Prostate gland (tissue), 2 donors: Measurements from ENCODE around the gene TKTL1.

ENCODE experiments used
- CTCF ChIP-seq, 4 experiments: fragments of 200-600 bp in 2 of 4; fragments of 450-650 bp in 2 of 4; sonication (generic) in 2 of 4; IDR thresholded peaks; 1 replicate in 3 of 4; 2 replicates in 1 of 4; pipeline ENCODE4 v1.5.1; 2016 to 2019; ENCODE audit warnings: antibody characterized with exemption in 4 of 4, mild to moderate bottlenecking in 2 of 4, moderate library complexity in 2 of 4
- POLR2A ChIP-seq: fragments of 450-650 bp; IDR thresholded peaks from one replicate; pipeline ENCODE4 v1.6.1; 2016; ENCODE audit warnings: antibody characterized with exemption, mild to moderate bottlenecking
- POLR2AphosphoS5 ChIP-seq: sonication (generic); formaldehyde crosslinking; IDR thresholded peaks from one replicate; pipeline ENCODE4 v1.6.1; 2017; ENCODE audit warnings: antibody characterized with exemption

DNA sequence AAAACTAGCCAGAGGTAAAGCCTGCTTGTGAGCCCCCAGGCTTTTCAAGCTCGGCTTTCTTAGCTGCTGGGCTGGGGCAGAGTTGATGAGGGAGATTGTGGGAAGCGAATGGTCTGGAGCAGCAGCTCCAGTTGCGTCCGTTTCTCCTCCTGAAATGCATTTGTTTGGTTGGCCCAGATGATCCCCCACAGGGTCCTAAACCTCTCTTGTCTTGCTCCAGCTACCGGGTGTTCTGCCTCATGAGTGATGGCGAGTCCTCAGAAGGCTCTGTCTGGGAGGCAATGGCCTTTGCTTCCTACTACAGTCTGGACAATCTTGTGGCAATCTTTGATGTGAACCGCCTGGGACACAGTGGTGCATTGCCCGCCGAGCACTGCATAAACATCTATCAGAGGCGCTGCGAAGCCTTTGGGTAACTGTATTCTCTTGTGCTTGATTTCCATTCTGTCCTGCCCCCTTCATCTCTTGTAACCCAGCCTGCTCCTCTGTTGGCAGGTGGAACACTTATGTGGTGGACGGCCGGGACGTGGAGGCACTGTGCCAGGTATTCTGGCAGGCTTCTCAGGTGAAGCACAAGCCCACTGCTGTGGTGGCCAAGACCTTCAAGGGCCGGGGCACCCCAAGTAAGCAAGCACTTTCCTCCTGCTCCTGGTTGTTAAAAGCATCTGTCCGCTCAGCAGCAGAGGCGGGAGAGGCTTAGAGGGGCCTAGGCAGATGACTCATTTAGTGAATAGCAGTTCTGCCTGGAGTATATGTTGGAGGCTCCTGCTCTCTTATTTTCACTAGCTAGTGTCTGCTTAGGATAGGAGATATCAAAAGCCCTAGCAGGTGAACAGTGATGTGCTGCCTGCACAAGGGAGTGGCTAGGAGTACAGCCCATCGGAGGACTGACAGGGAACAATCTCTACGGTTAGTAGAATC, 15.3 kb downstream of the TKTL1 start:
- TF ChIP-seq CTCF (IDR thresholded peaks at IDR 0.05): no peak
- TF ChIP-seq POLR2AphosphoS5: no peak
- no peak for TF ChIP-seq POLR2A
